IMR-90 (cell line): ENCODE measurements around the gene SOX6. TPM values are rescaled to one million over a fixed set of nuclear protein-coding genes. Genes with fewer than 3 reads are reported as not detected.

Source experiments
- ATAC-seq: fragments of 200-7000 bp; cut with Tn5 transposase; 2 replicates; pipeline ENCODE4 v1.9.1; 2020; ENCODE audit warnings: low read depth, mild to moderate bottlenecking, moderate library complexity
- BruUV-seq: library from RNA; stranded (reverse); fragments of 400-500 nt; replicated peaks from 2 replicates; lab custom pipeline; 2021; lab: Mats Ljungman, UMichigan
- CTCF ChIA-PET: fragments of 300-600 bp; formaldehyde crosslinking; extraction: SDS; loops from one replicate; lab custom pipeline; 2021; ENCODE audit warnings: antibody characterized with exemption; lab: Yijun Ruan, JAX
- POLR2A ChIA-PET: fragments of 300-600 bp; sonication (Branson Sonifier 250); formaldehyde crosslinking; loops from one replicate; lab custom pipeline; 2022; ENCODE audit warnings: antibody characterized with exemption; ENCODE audit not compliant: unreplicated experiment; lab: Charles Lee
- DNase-seq: peaks from one replicate; pipeline ENCODE4 v3.0.0; 2013
- H2AFZ ChIP-seq: replicated peaks from 2 replicates; pipeline ENCODE3; 2013; ENCODE audit warnings: low read length, mild to moderate bottlenecking; ENCODE audit not compliant: poor library complexity
- H2AK5ac ChIP-seq: 2 replicates; pipeline ENCODE4 v1.6.1; 2013; ENCODE audit warnings: low read depth, low read length, inconsistent platforms
- H2AK9ac ChIP-seq: replicated peaks from 2 replicates; pipeline ENCODE3; 2013; ENCODE audit warnings: mild to moderate bottlenecking, low read depth, low read length, moderate library complexity; ENCODE audit not compliant: poor library complexity
- H2BK120ac ChIP-seq: 2 replicates; pipeline ENCODE4 v1.6.1; 2013; ENCODE audit warnings: low read depth, low read length, inconsistent platforms
- H2BK15ac ChIP-seq: 3 replicates; pipeline ENCODE4 v1.6.1; 2013; ENCODE audit warnings: low read depth, low read length, inconsistent platforms
- H2BK20ac ChIP-seq: 2 replicates; pipeline ENCODE4 v1.6.1; 2013; ENCODE audit warnings: low read depth, mild to moderate bottlenecking, inconsistent platforms, low read length, moderate library complexity
- H2BK5ac ChIP-seq: 2 replicates; pipeline ENCODE4 v1.6.1; 2013; ENCODE audit warnings: mild to moderate bottlenecking, low read depth, low read length, inconsistent platforms; ENCODE audit not compliant: poor library complexity, severe bottlenecking
- H3K14ac ChIP-seq: replicated peaks from 2 replicates; pipeline ENCODE4 v1.6.1; 2013; ENCODE audit warnings: low read depth, low read length, inconsistent platforms
- H3K18ac ChIP-seq: 2 replicates; pipeline ENCODE4 v1.6.1; 2013; ENCODE audit warnings: low read depth, low read length, control low read depth
- H3K23ac ChIP-seq: 2 replicates; pipeline ENCODE4 v1.6.1; 2013; ENCODE audit warnings: low read depth, low read length, inconsistent platforms
- H3K27ac ChIP-seq: 2 replicates; pipeline ENCODE4 v1.5.1; 2013; ENCODE audit warnings: mild to moderate bottlenecking, control low read depth, low read length; ENCODE audit not compliant: insufficient read depth
- H3K27me3 ChIP-seq: 2 replicates; pipeline ENCODE4 v1.6.1; 2013; ENCODE audit warnings: low read length; ENCODE audit not compliant: control insufficient read depth, insufficient read depth
- H3K36me3 ChIP-seq: 2 replicates; pipeline ENCODE4 v1.6.1; 2013; ENCODE audit warnings: low read length, mixed read lengths; ENCODE audit not compliant: control insufficient read depth, insufficient read depth
- H3K4ac ChIP-seq: 2 replicates; pipeline ENCODE4 v1.6.1; 2013; ENCODE audit warnings: low read depth, low read length, inconsistent platforms
- H3K4me1 ChIP-seq: 2 replicates; pipeline ENCODE4 v1.6.1; 2013; ENCODE audit warnings: low read length, mixed read lengths; ENCODE audit not compliant: control insufficient read depth, insufficient read depth
- H3K4me2 ChIP-seq: 2 replicates; pipeline ENCODE4 v1.6.1; 2013; ENCODE audit warnings: low read depth, mild to moderate bottlenecking, control low read depth, low read length, moderate library complexity
- H3K4me3 ChIP-seq: 2 replicates; pipeline ENCODE4 v1.5.1; 2013; ENCODE audit warnings: low read depth, mild to moderate bottlenecking, control low read depth, low read length, moderate library complexity; ENCODE audit not compliant: insufficient read depth
- H3K56ac ChIP-seq: 2 replicates; pipeline ENCODE4 v1.6.1; 2013; ENCODE audit warnings: low read length, inconsistent platforms; ENCODE audit not compliant: insufficient read depth; ENCODE audit errors: extremely low read depth
- H3K79me1 ChIP-seq, 2 experiments: 2 replicates each; pipeline ENCODE4 v1.6.1; 2013; ENCODE audit warnings: low read length in 2 of 2, inconsistent platforms in 1 of 2, low read depth in 1 of 2
- H3K9ac ChIP-seq: 2 replicates; pipeline ENCODE4 v1.6.1; 2013; ENCODE audit warnings: low read depth, low read length, control low read depth
- H3K9me1 ChIP-seq: 2 replicates; pipeline ENCODE4 v1.6.1; 2013; ENCODE audit warnings: low read length, inconsistent platforms; ENCODE audit not compliant: insufficient read depth
- H3K9me3 ChIP-seq: 2 replicates; pipeline ENCODE4 v1.6.1; 2013; ENCODE audit warnings: low read length; ENCODE audit not compliant: control insufficient read depth, insufficient read depth
- H4K20me1 ChIP-seq: 2 replicates; pipeline ENCODE4 v1.6.1; 2013; ENCODE audit warnings: low read length, inconsistent platforms; ENCODE audit not compliant: insufficient read depth
- H4K5ac ChIP-seq: 2 replicates; pipeline ENCODE4 v1.6.1; 2013; ENCODE audit warnings: mild to moderate bottlenecking, low read depth, low read length, control low read depth
- H4K8ac ChIP-seq, 2 experiments: 2 replicates each; pipeline ENCODE4 v1.6.1; 2013; ENCODE audit warnings: low read depth in 2 of 2, low read length in 2 of 2, control low read depth in 1 of 2, inconsistent platforms in 1 of 2
- H4K91ac ChIP-seq: 2 replicates; pipeline ENCODE4 v1.6.1; 2013; ENCODE audit warnings: low read depth, low read length, inconsistent platforms; ENCODE audit not compliant: insufficient read depth
- CEBPB ChIP-seq: IDR thresholded peaks from 2 replicates; pipeline ENCODE4 v1.6.1; 2012; ENCODE audit warnings: low read depth, low read length, improper control_type of control experiment
- MAZ ChIP-seq: IDR thresholded peaks from 2 replicates; pipeline ENCODE4 v1.6.1; 2012; ENCODE audit warnings: low read depth, mild to moderate bottlenecking, low read length, improper control_type of control experiment, moderate library complexity, borderline replicate concordance
- WGBS, 2 experiments: methylation state at CpG; one replicate each; pipeline versions ENCODE4 v1.1.5 to v1.1.7; 2013; ENCODE audit warnings: missing lambda C conversion rate in 2 of 2; ENCODE audit not compliant: insufficient read length in 1 of 2; ENCODE audit errors: extremely low coverage in 2 of 2; 5-methylcytosine and 5-hydroxymethylcytosine counted together
- dilution Hi-C: fragments of 300-500 bp; cut with HindIII; formaldehyde crosslinking; loops from one replicate; pipeline ENCODE4 v1.14.3; 2018; ENCODE audit warnings: low sequenced_read_pairs; ENCODE audit not compliant: unreplicated experiment
- in situ Hi-C: fragments of 300-500 bp; cut with MboI; formaldehyde crosslinking; loops from 3 replicates; pipeline ENCODE4 v1.14.3; 2019; ENCODE audit warnings: low sequenced_read_pairs, inconsistent platforms, mixed read lengths
- intact Hi-C: fragments of 100-400 bp; cut with micrococcal nuclease; formaldehyde crosslinking; loops from 2 replicates; pipeline ENCODE4 v1.10.0; 2022
- polyA plus RNA-seq, 3 experiments: library from polyadenylated mRNA; depleted of rRNA; stranded (reverse); fragments of >200 nt; gene quantifications; 2 replicates each; pipeline ENCODE4 v1.2.3, GENCODE V29; 2012; ENCODE audit warnings: low replicate concordance in 1 of 3
- total RNA-seq: library from RNA; depleted of rRNA; stranded (reverse); fragments of >200 nt; gene quantifications from 2 replicates; pipeline ENCODE4 v1.2.3, GENCODE V29; 2012

The SOX6 gene
- total and polyA plus RNA-seq, 2 of the 4 experiments (the other 2 are of a cell fraction), result 1.7 to 7.7 TPM

GRCh38 chr11:16177688-16178087 is 178.7 kb downstream of the SOX6 start:
- intact Hi-C loops (no loop called here), dilution Hi-C loops (no loop called here), in situ Hi-C loops (no loop called here)
- POLR2A ChIA-PET, result no interaction called here
- no peak overlapping the region for H3K9ac ChIP-seq
- BruUV-seq, result no TSS peak
- peak overlapping the region; percentile 24; the same call in 1 of the 2 replicates for H4K91ac ChIP-seq
- WGBS, 2 experiments, result 100% methylated on average over 3 of the region's 3 CpGs; no CpG with 5 or more reads in 1 of the 2 experiments
- H3K23ac ChIP-seq, result no peak overlapping the region
- no peak overlapping the region for H4K5ac ChIP-seq
- peaks cover 2% of the 10 kb centered on the region; the same call in 1 of the 2 replicates for H3K4me1 ChIP-seq
- H3K27me3 ChIP-seq, result no peaks in the 10 kb centered on the region
- H2BK5ac ChIP-seq, result no peak overlapping the region
- no peaks in the 10 kb centered on the region for H3K9me1 ChIP-seq
- peak; percentile 79 for TF ChIP-seq CEBPB
- no peak for TF ChIP-seq MAZ
- no peaks in the 10 kb centered on the region for H3K9me3 ChIP-seq
- H4K20me1 ChIP-seq, result no peaks in the 10 kb centered on the region
- DNase-seq (no peak), ATAC-seq (0 out of 2 replicates have a peak, but pooled peaks have one; percentile 17)
- H3K36me3 ChIP-seq, result no peaks in the 10 kb centered on the region
- H3K14ac ChIP-seq, result peak overlapping the region; percentile 27; the same call in 1 of the 2 replicates
- no peak overlapping the region for H4K8ac ChIP-seq
- H3K27ac ChIP-seq, result no peak overlapping the region
- H3K56ac ChIP-seq, result no peak overlapping the region
- H2BK120ac ChIP-seq, result peak overlapping the region; percentile 51
- no peak overlapping the region for H2AFZ ChIP-seq
- peak overlapping the region; percentile 44 for H2AK9ac ChIP-seq
- H2BK20ac ChIP-seq, result peak overlapping the region; percentile 46; the same call in 1 of the 2 replicates
- H3K4ac ChIP-seq, result 0 out of 2 replicates have a peak overlapping the region, but pooled peaks have one; percentile 24
- H2AK5ac ChIP-seq, result peak overlapping the region; percentile 87
- CTCF ChIA-PET, result interaction anchor here (0.6 kb wide), 1 partner anchor 214 kb away, joined by 3 read pairs; no protein-coding TSS in a partner anchor
- 0 out of 3 replicates have a peak overlapping the region, but pooled peaks have one; percentile 70 for H2BK15ac ChIP-seq
- H3K4me2 ChIP-seq, result no peak overlapping the region
- H3K79me1 ChIP-seq, result no peaks in the 10 kb centered on the region; a peak in 1 of 4 replicates
- H3K4me3 ChIP-seq, result no peak overlapping the region
- H3K18ac ChIP-seq, result no peak overlapping the region
